Fibroblast of skin of abdomen (primary cell): ENCODE results near the gene ANGEL2. TPM values are rescaled to one million over a fixed set of nuclear protein-coding genes. Genes with fewer than 3 reads are reported as not detected.
"Not testable (repeated sequence)": the region's sequence is repeated elsewhere in the genome, so short reads cannot be mapped to it uniquely, and the experiment has no call there.

Source experiments
- DNase-seq: peaks from one replicate; pipeline ENCODE4 v3.0.0-alpha.2; 2013
- polyA plus RNA-seq, 2 experiments: library from polyadenylated mRNA; unstranded; fragments of 120-200 nt; gene quantifications; one replicate each; pipeline ENCODE4 v1.2.1, GENCODE V29; 2013; ENCODE audit not compliant: insufficient read length in 2 of 2

Gene ANGEL2
- polyA plus RNA-seq (2013, experiment 1 of 2; ENCODE audit: insufficient read length), result 24.3 TPM
- polyA plus RNA-seq (2013, experiment 2 of 2; ENCODE audit: insufficient read length), result 22.9 TPM

- peak; percentile 98 for DNase-seq
Measured at GRCh38 chr1:213015099-213016050, at the start of gene ANGEL2. Gene ANGEL2, minus strand, starts transcription at chr1:213015867. Its CDS starts 196 bp downstream, at chr1:213015671.

GRCh38 chr1:213061263-213061662 is 45.6 kb upstream of the ANGEL2 start:
- no peak for DNase-seq

GRCh38 chr1:213060836-213061235 is 45.2 kb upstream of the ANGEL2 start:
- no peak for DNase-seq

- no peak for DNase-seq
Measured at GRCh38 chr1:213057264-213058059, 41.8 kb upstream of the ANGEL2 start.

- DNase-seq, result no peak
Measured at GRCh38 chr1:213055767-213056166, 40.1 kb upstream of the ANGEL2 start.

- peak; percentile 23 for DNase-seq
Measured at GRCh38 chr1:213054733-213055591, 39.3 kb upstream of the ANGEL2 start.

- no peak for DNase-seq
Measured at GRCh38 chr1:213054142-213054541, 38.5 kb upstream of the ANGEL2 start.

- DNase-seq, result no peak
Measured at GRCh38 chr1:213053455-213053854, 37.8 kb upstream of the ANGEL2 start.

GRCh38 chr1:213051881-213052202 is 36.2 kb upstream of the ANGEL2 start:
- DNase-seq, result no peak

- DNase-seq, result peak; percentile 85
Measured at GRCh38 chr1:213051127-213051880, 35.6 kb upstream of the ANGEL2 start, which contains the start of gene RPS6KC1. Gene RPS6KC1, plus strand, starts transcription at chr1:213051241. Its CDS starts 164 bp downstream, at chr1:213051405.

- DNase-seq, result no peak
Measured at GRCh38 chr1:213050745-213051126, 35.1 kb upstream of the ANGEL2 start.

- no peak for DNase-seq
Measured at GRCh38 chr1:213049232-213049631, 33.6 kb upstream of the ANGEL2 start.

- DNase-seq, result not testable (repeated sequence)
Measured at GRCh38 chr1:213045321-213046226, 29.9 kb upstream of the ANGEL2 start.

- DNase-seq, result peak; percentile 71
Measured at GRCh38 chr1:213041443-213041842, 25.8 kb upstream of the ANGEL2 start.

GRCh38 chr1:213035573-213035972 is 19.9 kb upstream of the ANGEL2 start:
- DNase-seq, result no peak

- DNase-seq, result no peak
Measured at GRCh38 chr1:213034713-213035112, 19.0 kb upstream of the ANGEL2 start.

- DNase-seq, result no peak
Measured at GRCh38 chr1:213032651-213033050, 17.0 kb upstream of the ANGEL2 start.

- not testable (repeated sequence) for DNase-seq
Measured at GRCh38 chr1:213027024-213027423, 11.4 kb upstream of the ANGEL2 start.

- no peak for DNase-seq
Measured at GRCh38 chr1:213020016-213020415, 4.3 kb upstream of the ANGEL2 start.

- DNase-seq, result no peak
Measured at GRCh38 chr1:213019450-213019849, 3.8 kb upstream of the ANGEL2 start.
